ENCODE measurements around the gene CNN3. TPM values are rescaled to one million over a fixed set of nuclear protein-coding genes. Genes with fewer than 3 reads are reported as not detected.
A peak's percentile ranks its signal among the peaks of the same experiment; 100 is the strongest.

The CNN3 gene
- total and polyA plus RNA-seq, 5 experiments from 2014 or later, result 13.7 to 19.3 (median 18.0) TPM

GRCh38 chr1:94927405-94928175 lies 680 bp upstream of the CNN3 start:
- POLR2A ChIA-PET, result interaction anchor here (0.6 to 1.4 kb wide), 7 partner anchors 33 to 306 kb away, joined by 3 to 5 read pairs (median 4); partner anchors contain the start of genes ALG14 and RWDD3
- Mint-ChIP-seq H3K36me3 (peaks cover 0 to 2% (median 0%) of the 10 kb centered on the region in 3 donors), H3K4me3 (peak overlapping the region; percentile 81 to 95 (median 92)), H3K4me1 (peaks cover 18 to 36% (median 22%) of the 10 kb centered on the region in 4 donors), H3K9me3 (no peaks in the 10 kb centered on the region), H3K27ac (peak overlapping the region; percentile 54 to 93 (median 82)), H3K27me3 (peaks cover 0 to 24% (median 3%) of the 10 kb centered on the region in 5 donors)
- DNase-seq, result no peak
- no peak for ATAC-seq

DNA sequence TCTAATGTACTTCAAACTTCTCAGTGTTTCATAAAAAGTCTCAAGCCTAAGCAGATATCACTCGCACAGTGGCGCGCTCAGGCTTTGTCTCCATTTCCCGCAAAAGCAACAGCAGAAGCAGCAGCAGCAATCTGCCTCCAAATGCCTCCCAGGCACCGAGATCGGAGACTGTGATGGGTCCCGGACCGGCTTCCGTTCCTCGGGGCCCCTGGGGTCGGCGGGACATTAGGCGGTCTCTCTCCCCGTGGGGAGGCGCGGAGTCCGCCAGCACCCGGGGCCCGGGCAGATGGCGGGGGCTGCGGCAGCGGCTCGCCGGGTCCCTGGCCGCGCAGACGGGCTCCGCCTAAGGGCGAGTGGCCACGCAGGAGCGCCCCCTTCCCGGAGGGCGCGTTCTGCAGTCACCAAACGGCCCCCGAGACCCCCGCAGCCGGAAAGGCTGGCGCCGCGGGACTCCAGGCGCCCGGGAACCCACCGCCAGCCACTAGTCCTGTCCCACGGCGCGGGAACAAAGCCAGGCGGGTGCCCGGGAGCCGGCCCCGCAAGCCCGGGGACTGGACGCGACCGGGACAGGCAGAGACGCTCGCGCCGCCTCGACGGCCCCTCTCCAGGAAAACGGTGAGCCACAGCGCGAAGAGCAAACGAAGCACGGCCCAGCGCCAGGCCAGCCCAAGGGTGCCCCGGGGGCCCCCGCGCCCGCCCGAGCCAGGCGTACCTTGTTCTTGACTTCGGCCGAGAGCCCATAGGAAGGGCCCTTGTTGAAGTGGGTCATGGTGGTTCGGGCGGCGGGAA lies 590 bp downstream of the CNN3 start:
- ATAC-seq (peak; percentile 29 to 40), DNase-seq (peak; percentile 3 to 73 (median 45))
- Mint-ChIP-seq H3K4me1 (peaks cover 18 to 36% (median 22%) of the 10 kb centered on the region in 4 donors), H3K9me3 (no peaks in the 10 kb centered on the region), H3K27ac (peak overlapping the region in 8 of 10 donors; percentile 41 to 92 (median 80)), H3K36me3 (peaks cover 0 to 2% (median 0%) of the 10 kb centered on the region in 3 donors), H3K27me3 (peaks cover 0 to 24% (median 3%) of the 10 kb centered on the region in 5 donors), H3K4me3 (peak overlapping the region; percentile 85 to 97 (median 93))
- POLR2A ChIA-PET, result interaction anchor here (1.0 to 1.4 kb wide), 6 partner anchors 36 to 307 kb away, joined by 3 to 5 read pairs (median 4); partner anchors contain the start of genes ALG14 and RWDD3

- peak overlapping the region in 7 of 10 donors; percentile 41 to 92 (median 84) for H3K27ac Mint-ChIP-seq
- peak in 5 of 10 donors; percentile 1 to 14 (median 7) for DNase-seq
- H3K36me3 Mint-ChIP-seq, result peaks cover 0 to 2% (median 0%) of the 10 kb centered on the region in 3 donors
Observed at GRCh38 chr1:94925561-94926125, 1.3 kb downstream of the CNN3 start.

GRCh38 chr1:94925004-94925403 lies 1.9 kb downstream of the CNN3 start:
- ATAC-seq (no peak), DNase-seq (no peak)
- Mint-ChIP-seq H3K9me3 (no peaks in the 10 kb centered on the region), H3K27me3 (peaks cover 0 to 24% (median 3%) of the 10 kb centered on the region in 5 donors), H3K4me1 (peaks cover 18 to 36% (median 24%) of the 10 kb centered on the region in 4 donors), H3K4me3 (peak overlapping the region in 8 of 10 donors; percentile 0 to 97 (median 92)), H3K27ac (peak overlapping the region in 1 of 10 donors; percentile 84), H3K36me3 (peaks cover 0 to 2% (median 0%) of the 10 kb centered on the region in 3 donors)
- POLR2A ChIA-PET, result interaction anchor here (1.0 kb wide), 1 partner anchor 71 kb away, joined by 3 read pairs; no protein-coding TSS in a partner anchor

More at GRCh38 chr1:94925561-94926125, 1.3 kb downstream of the CNN3 start:
- peak overlapping the region; percentile 85 to 97 (median 93) for H3K4me3 Mint-ChIP-seq
- ATAC-seq, result no peak
- POLR2A ChIA-PET, result interaction anchor here (1.0 kb wide), 1 partner anchor 71 kb away, joined by 3 read pairs; no protein-coding TSS in a partner anchor
- H3K9me3 Mint-ChIP-seq, result no peaks in the 10 kb centered on the region
- H3K27me3 Mint-ChIP-seq, result peaks cover 0 to 24% (median 3%) of the 10 kb centered on the region in 5 donors
- H3K4me1 Mint-ChIP-seq, result peaks cover 18 to 36% (median 22%) of the 10 kb centered on the region in 4 donors

DNA sequence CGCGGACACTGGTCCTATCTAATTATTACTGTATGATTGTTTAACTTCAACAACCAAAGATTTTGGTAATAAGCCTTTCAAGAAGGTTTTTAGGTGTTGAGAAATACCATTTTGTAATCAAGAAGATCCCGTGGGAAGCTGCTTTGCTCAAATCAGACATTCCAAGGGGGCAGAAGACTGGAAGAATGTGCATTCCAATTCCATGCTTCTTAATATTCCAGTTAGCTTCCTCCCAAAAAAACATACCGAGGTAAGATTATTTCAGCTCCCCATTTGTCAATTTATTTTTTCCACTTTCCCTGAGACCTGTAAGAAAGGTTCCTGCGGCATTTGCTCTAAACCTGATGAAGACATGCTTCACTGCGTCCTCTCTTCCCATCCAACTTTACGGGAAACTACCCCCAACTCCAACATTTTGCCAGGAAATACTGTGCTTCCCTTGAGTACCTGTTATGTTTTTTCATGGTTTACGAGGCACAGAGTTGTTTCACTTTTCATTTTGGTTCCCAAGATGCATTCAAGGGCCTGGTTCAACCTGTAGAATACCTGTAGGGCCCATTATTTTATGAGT lies 4.1 kb downstream of the CNN3 start:
- peaks cover 0 to 2% (median 0%) of the 10 kb centered on the region in 3 donors for H3K36me3 Mint-ChIP-seq
- H3K4me3 Mint-ChIP-seq, result no peak overlapping the region
- peaks cover 20 to 33% (median 22%) of the 10 kb centered on the region in 4 donors for H3K4me1 Mint-ChIP-seq
- peaks cover 0 to 21% (median 5%) of the 10 kb centered on the region in 5 donors for H3K27me3 Mint-ChIP-seq
- no peak for ATAC-seq
- POLR2A ChIA-PET, result no interaction called here
- no peak overlapping the region for H3K27ac Mint-ChIP-seq
- H3K9me3 Mint-ChIP-seq, result no peaks in the 10 kb centered on the region
- DNase-seq, result no peak

- no peaks in the 10 kb centered on the region for H3K9me3 Mint-ChIP-seq
- peaks cover 15 to 27% (median 18%) of the 10 kb centered on the region in 4 donors for H3K4me1 Mint-ChIP-seq
- H3K4me3 Mint-ChIP-seq, result no peak overlapping the region
- H3K27ac Mint-ChIP-seq, result no peak overlapping the region
- peaks cover 0 to 3% (median 2%) of the 10 kb centered on the region in 3 donors for H3K36me3 Mint-ChIP-seq
- POLR2A ChIA-PET, result no interaction called here
- ATAC-seq (no peak), DNase-seq (no peak)
- peaks cover 0 to 18% (median 6%) of the 10 kb centered on the region in 5 donors for H3K27me3 Mint-ChIP-seq
Observed at GRCh38 chr1:94921977-94922376, 4.9 kb downstream of the CNN3 start.

GRCh38 chr1:94920061-94920460 lies 6.8 kb downstream of the CNN3 start:
- no peaks in the 10 kb centered on the region for H3K9me3 Mint-ChIP-seq
- H3K27me3 Mint-ChIP-seq, result peaks cover 0 to 21% (median 6%) of the 10 kb centered on the region in 5 donors
- ATAC-seq, result no peak
- DNase-seq, result no peak
- POLR2A ChIA-PET, result no interaction called here
- peaks cover 0 to 3% (median 2%) of the 10 kb centered on the region in 3 donors for H3K36me3 Mint-ChIP-seq
- peak overlapping the region in 1 of 10 donors; percentile 50 for H3K27ac Mint-ChIP-seq
- peaks cover 5 to 15% (median 12%) of the 10 kb centered on the region in 4 donors for H3K4me1 Mint-ChIP-seq
- no peak overlapping the region for H3K4me3 Mint-ChIP-seq

DNA sequence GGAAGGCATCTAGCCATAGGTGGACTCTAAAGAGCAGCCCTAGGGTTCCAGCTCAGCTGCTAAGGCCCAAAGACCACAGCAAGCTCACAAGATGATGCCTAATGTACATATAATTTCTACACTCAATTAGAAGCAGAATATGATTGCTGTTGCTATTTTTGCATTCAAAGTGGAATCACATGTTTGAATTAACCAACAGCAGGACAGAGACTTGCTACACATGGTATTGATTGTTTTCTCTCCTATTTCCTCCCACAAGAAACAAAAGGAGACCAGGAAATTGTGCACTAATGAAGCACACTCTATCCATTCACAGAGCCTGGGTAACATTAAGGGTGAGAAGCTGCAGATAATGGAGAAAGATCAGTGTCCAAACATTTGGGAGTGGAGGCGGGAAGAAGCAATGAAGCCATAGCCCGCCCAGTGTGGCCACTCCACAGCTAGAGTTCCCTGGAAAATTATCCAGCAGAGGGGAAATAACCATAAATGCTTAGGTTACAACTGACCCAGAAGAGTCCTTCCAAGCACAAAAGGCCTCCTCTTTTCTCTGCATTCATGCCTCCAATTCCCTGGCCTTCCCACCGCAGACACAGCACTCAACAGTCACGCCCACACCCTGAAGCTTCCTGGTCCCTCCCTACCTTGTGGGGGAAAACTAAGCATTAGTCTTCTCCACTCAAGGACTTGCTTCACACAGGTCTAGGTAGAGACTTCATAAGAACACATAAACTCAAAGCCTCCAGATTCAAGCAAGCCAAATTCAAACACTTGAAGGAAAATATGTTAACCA lies 7.5 kb downstream of the CNN3 start:
- Mint-ChIP-seq H3K27me3 (peaks cover 0 to 19% (median 6%) of the 10 kb centered on the region in 5 donors), H3K27ac (peak overlapping the region in 1 of 10 donors; percentile 50), H3K9me3 (no peaks in the 10 kb centered on the region), H3K4me3 (no peak overlapping the region), H3K4me1 (peaks cover 0 to 11% (median 9%) of the 10 kb centered on the region in 4 donors), H3K36me3 (peaks cover 0 to 3% (median 2%) of the 10 kb centered on the region in 3 donors)
- DNase-seq (no peak), ATAC-seq (no peak)
- POLR2A ChIA-PET, result no interaction called here

GRCh38 chr1:94917251-94917650 lies 9.7 kb downstream of the CNN3 start:
- ATAC-seq, result no peak
- Mint-ChIP-seq H3K27ac (no peak overlapping the region), H3K27me3 (peaks cover 0 to 15% (median 3%) of the 10 kb centered on the region in 5 donors), H3K36me3 (peaks cover 0 to 3% (median 0%) of the 10 kb centered on the region in 3 donors), H3K9me3 (no peaks in the 10 kb centered on the region), H3K4me3 (no peak overlapping the region), H3K4me1 (peaks cover 0 to 15% (median 9%) of the 10 kb centered on the region in 4 donors)
- DNase-seq, result no peak
- POLR2A ChIA-PET, result no interaction called here

DNA sequence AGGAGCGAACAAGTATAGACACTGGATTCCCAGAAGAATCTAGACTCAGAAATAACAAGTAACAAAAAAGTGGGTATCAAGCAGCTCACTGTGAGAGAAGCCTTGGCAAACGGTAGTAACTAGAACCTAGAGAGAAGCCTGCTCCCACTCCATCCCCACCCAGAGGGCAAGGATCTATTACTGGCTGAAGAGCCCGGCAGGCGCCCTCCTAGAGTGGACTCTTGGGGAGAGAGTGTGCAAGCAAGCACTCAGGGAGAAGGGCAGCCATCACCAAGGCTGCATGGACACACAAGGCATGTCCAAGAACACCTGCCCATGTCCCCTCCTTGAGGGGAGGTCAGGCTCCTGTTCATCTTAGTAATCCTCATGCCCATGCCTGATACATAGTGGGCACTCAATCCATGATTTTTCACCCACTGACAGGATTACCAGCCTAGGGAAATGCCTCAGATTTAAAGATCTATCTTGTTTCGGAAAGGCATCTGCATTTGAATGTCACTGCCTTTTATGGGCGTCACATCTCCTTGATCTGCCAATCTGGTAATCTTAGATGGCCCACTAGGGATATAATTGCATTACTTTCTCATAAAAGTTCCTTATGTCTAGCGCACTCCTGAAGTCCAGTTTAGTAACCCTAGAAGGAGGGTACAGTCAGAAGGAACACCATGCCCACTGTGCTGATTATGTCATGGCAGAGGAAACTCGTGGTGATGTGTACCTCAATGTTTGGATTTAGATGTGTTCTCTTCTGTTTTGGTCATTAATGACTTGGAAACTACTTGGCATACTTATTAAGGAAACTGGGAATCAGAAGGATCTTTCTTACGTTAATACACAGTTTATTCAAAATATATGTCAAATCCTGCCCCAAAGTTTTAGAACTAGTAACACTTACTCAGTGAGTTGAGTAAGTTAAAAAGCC lies 14.4 kb downstream of the CNN3 start:
- peak overlapping the region in 1 of 10 donors; percentile 35 for H3K27ac Mint-ChIP-seq
- no peaks in the 10 kb centered on the region for H3K9me3 Mint-ChIP-seq
- peaks cover 0 to 13% (median 4%) of the 10 kb centered on the region in 5 donors for H3K27me3 Mint-ChIP-seq
- POLR2A ChIA-PET, result no interaction called here
- peaks cover 0 to 7% (median 5%) of the 10 kb centered on the region in 3 donors for H3K36me3 Mint-ChIP-seq
- no peak for DNase-seq
- no peak overlapping the region for H3K4me3 Mint-ChIP-seq
- H3K4me1 Mint-ChIP-seq, result peaks cover 0 to 18% (median 8%) of the 10 kb centered on the region in 4 donors
- ATAC-seq, result no peak
